GM21619 (cell line): ENCODE measurements around the gene GKN2.
"Not testable (repeated sequence)": the region's sequence is repeated elsewhere in the genome, so short reads cannot be mapped to it uniquely, and the experiment has no call there.

ENCODE experiments used
- ATAC-seq: cut with Tn5 transposase; IDR thresholded peaks from one replicate; pipeline ENCODE4 v1.9.1; 2021; ENCODE audit not compliant: unreplicated experiment

GKN2 gene

DNA sequence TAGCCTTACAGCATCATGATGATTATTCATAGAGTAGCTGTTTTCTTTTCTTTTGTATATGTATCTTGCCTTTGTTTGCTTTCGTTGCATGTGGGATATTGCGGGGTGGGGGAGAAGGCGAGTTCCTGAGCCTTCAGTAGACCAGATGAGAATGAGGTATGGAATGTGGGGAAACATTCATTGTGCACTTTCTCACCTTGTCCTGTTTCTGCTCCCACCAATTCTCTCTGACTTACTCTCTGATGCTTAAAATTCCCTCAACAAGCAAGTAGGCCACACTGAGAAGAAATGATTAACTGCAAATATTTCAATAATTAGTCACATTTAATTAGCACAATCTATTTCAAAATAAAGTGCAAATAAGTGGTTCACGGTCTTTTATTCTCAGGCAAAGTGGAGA is 31.0 kb downstream of the GKN2 start:
- ATAC-seq = no peak

DNA sequence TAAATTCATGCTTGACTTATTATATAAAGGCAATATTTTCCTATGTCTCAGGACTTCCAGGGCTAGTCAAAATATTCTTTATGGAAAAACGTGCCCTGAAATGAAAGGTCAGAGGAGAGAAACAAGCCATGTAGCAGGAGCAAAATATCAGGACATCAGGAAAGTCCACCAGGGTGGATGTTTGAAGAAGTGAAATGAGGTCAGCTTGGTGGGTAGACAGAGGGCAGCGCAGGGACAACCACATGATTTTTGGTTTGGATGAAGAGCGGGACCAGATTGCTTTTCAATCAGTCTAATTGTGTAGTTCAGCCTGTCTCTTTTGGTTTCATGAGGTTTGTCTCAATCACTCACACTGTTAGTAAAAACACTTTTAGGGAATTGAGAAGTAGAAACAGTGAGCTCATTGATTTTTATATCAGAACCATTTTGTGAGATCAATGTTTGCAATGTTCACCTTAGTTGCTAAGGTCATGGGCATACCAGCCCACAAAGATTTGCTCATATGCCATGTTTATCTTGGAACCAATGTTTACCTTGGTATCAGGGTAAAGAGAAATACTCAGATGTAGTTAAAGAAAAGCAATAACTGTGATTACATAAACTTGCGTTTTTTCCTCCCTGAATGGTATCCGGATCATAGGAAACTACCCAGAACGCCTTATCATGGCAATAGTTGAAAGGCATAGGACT is 32.1 kb downstream of the GKN2 start:
- ATAC-seq = no peak

DNA sequence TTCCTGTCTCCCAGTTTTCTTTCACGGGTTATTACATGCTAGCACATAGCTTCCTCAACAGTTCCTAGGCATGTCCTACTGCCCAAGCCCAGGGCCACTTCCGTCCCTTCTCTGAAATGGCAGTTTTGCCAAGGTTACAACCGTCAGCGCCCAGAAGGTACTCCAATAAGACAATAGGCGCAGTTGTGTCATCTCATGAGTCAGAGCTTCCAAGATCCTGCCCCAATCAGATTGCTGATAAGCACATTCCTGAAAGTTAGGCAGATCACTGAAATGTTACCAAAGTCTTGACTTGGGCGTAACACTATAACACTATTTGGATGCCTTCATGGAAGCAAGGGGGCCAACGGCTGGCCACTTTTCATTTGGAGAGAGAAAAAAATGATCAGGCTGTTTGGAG is 34.2 kb downstream of the GKN2 start:
- ATAC-seq = no peak

DNA sequence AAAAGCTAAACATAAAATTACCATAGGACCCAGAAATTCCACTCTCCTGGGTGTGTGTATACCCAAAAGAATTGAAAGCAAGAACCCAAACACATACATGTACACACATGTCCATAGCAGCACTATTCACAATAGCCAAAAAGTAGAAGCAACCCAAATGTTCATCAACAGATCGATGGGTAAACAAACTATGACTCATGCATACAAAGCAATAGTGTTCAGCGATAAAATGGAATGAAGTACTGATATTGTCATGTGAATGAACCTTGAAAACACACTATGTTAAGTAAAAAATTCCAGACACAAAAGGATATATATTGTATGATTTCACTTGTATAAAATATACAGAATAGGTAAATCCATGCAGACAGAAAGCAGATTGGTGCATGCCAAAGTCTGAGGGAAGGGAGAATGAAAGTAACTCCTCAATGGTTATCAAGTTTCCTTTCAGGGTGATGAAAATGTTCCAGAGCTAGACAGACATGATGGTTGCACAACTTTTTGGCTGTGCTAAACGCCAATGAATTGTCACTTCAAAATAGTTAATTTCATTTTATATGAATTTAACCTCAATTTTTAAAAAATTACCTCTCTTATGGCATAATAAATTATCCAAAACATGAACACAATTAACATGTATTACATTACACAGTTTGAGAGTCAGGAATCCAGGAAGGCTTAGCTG is 35.5 kb downstream of the GKN2 start:
- no peak for ATAC-seq

DNA sequence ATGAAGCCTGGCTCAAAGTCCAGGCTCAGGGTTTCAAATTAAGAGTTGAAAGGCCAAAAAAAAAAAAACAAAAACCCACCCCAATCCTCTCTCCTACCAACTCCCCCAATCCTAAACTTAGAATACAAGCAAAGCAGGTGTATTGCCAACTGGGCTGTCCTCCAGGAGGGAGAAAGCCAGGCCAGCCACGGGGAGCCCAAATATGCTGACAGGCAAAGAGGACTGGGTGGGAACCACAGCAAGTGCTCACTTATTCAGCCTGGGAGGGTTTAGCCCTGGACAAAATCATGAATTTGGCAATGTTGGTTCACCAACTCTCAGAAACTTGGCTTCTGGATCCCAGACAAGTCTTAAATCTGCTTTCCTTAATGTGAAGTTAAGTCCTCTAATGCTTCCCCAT is 36.5 kb downstream of the GKN2 start:
- no peak for ATAC-seq

DNA sequence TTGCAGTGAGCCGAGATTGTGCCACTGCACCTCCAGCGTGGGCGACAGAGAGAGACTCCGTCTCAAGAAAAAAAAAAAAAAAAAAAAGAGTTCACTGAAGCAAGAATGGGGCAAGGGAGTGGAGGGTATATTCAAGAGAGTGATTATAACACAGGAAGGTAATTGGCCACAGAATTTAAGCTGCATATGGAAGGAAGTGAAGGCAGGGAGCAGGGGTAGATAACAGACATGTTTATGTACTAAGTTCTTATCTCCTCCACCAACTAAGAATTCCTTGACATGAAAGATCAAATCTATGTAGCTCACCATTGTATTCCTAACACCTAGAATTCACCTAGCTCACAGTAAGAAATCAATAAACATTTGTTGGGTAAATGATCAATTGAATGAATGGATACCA is 37.3 kb downstream of the GKN2 start:
- ATAC-seq = no peak

DNA sequence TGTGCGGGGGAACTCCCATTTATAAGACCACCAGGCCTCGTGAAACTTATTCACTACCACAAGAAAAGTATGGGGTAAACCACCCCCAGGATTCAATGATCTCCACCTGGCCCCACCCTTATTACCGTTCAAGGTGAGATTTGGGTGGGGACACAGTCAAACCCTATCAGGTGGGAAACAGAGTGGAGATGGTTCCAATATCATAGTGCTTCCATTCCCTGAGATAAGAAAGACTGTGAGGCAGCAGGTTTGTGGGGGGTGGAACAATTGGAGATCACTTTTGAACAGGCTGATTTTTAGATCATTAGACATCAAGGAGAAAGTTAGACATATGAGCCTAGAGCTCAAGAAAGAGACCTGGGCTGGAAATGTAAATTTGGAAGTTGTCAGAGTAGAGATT is 39.3 kb downstream of the GKN2 start:
- ATAC-seq = no peak

DNA sequence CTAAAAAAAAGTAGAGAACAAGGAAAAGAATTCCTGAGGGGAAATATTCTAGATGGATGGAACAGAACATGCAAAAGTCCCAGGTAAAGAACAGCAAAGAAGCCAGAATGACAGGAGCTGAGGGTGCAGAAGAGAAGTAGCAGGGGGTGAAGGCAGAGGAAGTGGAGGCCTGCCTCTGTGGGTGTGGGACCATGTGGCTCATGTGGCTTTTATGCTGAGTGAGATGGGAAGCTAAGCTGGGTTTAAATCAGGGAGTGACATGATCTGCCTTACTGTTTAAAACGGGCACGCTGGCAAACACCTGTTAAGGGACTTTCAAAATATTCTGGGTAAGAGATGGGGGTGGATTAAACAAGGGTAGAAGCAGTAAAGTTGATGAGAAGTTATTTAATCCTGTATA is 40.0 kb downstream of the GKN2 start:
- no peak for ATAC-seq

DNA sequence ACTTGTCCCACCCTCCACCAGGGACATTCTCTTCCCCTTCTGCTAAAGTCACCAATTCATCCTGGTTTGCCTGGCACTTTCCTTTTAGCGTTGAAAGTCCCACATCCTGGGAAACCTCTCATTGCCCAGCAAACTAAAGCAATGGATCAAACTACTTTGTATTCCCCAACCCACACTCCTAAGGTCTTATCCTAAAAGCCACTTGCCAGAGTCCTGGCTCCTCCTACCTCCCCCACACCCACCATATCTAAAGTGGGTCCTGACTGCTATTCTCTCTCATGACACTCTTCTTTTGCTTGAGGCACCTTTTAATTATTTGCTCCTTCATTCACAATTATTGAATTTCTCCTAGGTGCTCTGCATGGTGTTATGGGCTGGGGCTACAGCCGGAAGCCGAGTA is 40.6 kb downstream of the GKN2 start:
- ATAC-seq = no peak

DNA sequence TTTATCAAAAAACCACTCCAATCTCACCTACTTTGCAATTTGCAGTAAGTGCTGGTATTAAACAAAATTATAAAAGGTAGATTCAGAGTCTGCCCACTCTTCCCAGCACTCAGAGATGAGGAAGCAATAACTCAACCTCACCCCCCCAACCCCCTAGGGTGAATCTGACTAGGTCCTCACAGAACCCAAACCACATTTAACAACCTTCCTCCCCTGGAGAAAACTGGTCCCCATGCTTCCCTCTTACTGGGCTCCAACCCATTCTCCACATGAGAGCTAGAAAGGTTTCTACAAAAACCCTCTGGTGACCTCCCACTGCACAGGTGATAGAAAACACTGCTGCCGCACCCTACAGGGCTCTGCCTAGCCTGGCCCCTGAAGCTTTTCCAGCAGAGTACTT is 41.0 kb downstream of the GKN2 start:
- ATAC-seq = no peak

DNA sequence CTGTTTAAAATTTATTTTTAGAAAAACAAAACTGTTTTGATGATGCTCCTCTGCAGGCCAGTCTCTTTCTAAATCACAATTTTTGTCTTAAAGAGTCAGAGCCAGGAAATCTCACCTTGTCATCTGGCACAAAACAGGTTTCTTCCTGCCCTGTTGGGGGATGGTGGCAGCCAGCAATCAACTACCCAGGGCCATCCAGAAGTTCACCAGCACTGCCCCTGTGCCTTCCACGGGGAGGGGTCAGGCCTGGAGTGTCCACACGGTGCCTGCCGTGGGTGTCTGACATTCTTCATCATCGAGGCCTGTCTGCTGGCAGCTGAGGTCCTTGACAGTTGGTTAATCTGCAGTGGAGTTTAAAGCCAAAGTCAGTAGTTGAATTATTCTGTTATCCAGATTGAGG is 41.4 kb downstream of the GKN2 start:
- no peak for ATAC-seq

DNA sequence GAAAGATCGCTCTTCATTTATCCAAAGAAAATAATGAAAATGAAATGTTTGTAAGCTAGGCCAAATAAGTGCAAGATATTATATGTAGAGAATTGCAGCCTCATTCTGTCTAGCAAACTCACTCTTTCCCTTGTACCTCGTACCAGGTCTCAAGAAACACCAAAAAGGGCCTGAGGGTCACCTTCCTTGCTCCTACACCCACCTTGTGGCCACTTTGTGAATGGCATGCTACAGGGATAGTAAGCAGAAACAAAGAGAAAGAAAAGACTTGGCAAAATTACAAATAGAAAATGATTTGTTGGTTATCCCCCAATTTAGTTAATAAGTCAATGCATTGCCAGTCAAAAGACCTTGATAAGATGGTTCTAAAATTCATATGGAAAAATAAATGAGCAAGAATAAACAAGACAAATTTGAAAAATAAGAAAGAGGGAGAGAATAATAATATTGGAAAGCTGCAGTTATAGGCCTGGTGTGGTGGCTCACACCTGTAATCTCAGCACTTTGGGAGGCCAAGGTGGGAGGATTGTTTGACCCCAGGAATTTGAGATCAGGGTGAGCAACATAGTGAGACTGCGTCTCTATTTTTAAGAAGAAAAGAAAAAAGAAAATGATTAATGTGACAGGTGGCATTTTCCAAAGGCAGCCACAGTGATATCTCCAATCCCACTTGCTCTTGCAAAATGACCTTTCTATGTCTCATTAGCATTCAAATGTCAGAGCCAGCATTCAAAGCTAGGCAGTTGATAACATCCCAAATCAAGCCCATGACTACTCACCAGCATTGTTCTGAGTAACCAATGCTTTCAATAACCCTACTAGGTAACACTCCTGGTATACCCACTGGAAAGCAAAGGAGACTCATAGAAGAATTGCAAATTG is 42.7 kb downstream of the GKN2 start:
- peak; percentile 41 for ATAC-seq

DNA sequence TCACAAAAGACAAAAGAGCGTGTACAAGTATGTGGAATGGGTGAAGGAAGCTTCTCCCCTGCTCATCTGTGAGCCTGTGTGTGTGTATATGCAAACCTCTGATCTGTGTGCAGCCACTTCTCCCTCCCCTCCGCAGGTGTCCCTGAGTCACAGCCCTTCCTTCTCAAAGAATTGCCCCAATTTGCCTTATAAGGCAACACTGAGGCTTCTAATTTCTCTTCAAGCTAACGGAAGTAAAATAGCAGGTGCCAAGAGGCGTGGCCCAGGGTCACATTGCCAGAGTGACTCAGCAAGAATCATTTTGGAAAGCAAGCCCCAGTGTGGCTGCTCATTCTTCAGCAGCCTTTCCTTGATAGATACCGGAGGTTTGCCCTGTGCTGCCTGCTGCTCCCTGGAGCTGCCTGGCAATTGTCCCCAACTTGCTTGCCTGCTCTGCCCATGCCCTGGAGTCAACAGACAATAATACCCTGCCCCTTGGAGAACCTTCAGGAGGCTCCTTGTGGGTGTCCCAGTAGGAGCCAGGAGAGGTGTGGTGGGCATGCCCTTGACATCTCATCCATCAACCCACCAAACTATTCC is 44.2 kb downstream of the GKN2 start:
- ATAC-seq = peak; percentile 97

DNA sequence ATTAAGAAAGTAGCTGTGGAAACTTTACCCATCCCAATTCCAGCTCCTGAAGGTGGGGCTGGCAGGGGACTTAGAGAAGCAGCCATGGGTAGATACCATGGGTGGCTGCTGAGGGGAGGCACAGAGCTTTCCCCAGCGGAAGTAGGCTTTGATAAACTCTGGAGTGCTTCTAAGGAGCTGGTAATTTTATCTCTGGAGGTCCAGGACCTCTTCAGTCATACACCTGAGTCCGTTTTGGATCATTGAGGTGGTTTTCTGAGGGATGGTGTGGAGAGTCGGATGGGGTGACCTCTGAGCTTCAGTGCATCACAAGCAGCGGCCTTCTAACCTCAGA is 44.8 kb downstream of the GKN2 start:
- peak; percentile 19 for ATAC-seq

DNA sequence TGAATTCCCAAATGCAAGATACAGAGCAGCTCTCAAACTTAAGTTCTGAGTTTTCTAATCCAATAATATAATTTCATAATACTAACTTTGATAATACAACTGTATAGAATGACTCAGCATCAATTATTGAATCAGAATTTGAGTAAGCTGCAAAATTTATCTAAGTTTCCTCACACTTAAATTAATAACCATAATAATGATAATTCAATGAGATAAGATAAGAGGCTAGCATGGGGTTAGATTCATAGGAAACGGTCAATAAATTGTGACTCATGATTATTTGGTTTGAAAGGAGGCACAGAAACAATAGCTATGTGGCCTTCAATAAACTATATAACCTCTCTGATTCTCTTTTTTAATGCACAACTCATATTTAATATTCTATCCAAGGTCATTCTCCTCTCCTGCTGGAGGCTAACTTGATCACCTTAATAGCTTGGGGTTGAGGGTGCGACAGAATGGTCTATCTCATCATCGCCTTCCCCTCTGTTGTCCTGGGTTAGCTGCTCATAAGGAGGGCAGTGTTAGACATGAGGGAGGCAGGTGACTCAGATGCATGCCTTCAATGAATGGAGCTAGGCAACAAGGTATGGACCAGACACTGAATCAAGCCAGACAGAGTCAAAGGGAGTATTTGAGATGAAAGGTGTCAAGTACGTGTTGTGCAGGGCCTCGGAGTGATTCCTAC is 45.3 kb downstream of the GKN2 start:
- ATAC-seq = no peak

DNA sequence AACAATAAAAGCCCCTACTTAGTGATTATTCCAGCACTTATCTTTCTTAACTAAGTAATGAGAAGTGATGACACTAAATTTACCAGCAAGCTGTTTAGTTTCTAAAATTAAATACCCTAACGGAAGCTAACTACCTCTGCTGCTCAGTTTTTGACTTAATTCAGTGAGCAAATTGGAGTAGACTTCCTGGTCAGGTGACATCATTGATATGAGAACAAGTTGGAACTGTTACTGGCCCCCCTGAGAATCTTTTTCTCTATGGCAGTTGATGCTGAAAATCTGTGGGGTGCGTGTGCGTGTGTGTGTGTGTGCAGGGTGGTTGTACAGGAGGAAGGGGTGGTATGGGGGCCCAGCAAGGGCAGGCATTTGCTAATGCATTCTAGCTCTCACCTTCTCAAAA is 46.0 kb downstream of the GKN2 start:
- no peak for ATAC-seq

DNA sequence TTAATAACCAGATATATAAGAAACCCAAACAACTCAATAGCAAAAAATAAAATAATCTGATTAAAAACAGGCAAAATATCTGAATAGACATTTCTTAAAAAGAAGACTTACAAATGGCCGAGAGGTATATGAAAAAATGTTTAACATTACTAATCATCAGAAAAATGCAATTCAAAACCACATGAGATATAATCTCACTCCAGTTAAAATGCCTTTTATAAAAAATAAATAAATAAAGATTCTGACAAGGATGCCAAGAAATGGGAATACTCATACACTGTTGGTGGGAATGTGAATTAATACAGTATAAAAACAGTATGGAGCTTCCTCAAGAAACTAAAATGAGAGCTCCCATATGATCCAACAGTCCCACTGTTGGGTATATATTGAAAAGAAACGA is 47.6 kb downstream of the GKN2 start:
- ATAC-seq = no peak

DNA sequence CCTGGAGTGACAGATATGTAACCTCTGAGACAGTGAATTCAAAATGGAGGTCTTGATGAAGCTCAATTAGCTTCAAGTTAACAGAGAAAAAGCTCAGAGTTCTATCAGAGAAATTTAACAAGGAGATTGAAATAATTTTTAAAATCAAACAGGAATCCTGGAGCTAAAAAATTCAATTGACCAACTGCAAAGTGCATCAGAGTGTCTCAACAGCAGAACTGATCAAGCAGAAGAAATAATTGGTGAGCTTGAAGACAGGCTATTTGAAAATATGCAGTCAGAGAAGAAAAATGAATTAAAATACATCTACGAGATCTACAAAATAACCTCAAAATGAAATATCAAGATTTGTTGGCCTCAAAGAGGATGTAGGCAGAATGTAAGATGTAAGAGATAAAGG is 51.1 kb downstream of the GKN2 start:
- ATAC-seq = no peak

DNA sequence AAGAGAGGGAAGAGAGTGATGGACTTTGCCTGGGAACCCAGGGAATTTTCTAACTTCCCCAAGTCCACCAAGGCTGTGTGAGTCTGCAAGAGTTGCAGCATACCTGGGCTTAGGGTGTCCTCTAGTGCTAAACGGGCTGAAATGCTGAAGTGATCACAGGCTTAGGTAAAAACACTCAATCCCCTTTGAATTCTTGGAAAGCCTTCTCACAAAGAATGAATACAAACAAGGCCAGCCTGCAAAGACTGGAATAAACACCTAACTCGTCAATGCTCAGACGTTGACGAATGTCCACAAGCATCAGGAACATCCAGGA is 51.5 kb downstream of the GKN2 start:
- ATAC-seq = no peak

DNA sequence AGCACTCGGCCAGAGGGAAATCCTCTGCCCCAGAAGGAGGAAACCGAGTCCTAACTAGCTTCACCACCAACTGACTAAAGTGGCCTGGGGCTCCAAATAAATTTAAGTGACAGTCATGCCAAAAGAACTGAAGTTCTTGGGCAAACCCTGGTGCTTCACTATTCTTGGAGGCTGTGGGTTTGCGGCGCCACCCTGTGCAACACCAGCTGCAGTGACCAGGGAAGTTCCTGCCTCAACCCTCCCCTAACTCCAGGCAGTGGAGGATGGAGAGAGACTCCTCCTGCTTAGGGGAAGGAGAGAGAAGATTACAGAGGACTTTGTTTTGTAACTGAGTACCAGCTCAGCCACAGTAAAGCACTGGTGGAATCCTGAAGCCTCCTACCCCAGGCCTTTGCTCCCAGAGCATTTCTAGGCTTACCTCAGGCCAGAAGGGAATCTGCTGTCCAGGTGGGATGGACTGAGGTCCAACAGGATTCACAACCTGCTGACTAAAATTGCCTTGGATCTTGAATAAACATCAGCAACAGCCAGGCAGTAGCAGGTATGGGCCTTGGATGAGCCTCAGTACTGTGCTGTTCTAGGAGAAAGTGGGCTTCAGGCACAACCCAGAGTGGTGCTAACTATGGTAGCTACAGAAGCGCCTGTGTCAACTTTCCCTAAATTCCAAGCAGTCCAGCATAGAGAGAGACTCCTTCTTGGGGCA is 52.0 kb downstream of the GKN2 start:
- ATAC-seq = no peak

DNA sequence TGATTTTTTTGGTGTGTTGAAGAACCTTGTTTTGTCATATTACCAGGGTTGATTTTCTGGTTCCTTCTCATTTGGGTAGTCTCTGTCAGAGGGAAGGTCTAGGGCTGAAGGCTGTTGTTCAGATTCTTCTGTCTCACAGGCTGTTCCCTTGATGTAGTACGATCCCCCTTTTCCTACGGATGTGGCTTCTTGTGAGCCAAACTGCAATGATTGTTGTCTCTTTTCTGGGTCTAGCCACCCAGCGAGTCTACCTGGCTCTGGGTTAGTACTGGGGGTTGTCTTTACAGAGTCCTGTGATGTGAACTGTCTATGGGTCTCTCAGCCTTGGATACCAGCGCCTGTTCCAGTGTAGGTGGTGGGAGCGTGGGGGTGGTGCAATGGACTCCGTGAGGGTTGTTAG is 56.7 kb downstream of the GKN2 start:
- ATAC-seq = not testable (repeated sequence)
